ENCODE data around the gene KMT2C.
"Not testable (repeated sequence)": the region's sequence is repeated elsewhere in the genome, so short reads cannot be mapped to it uniquely, and the experiment has no call there.

The KMT2C gene

DNA sequence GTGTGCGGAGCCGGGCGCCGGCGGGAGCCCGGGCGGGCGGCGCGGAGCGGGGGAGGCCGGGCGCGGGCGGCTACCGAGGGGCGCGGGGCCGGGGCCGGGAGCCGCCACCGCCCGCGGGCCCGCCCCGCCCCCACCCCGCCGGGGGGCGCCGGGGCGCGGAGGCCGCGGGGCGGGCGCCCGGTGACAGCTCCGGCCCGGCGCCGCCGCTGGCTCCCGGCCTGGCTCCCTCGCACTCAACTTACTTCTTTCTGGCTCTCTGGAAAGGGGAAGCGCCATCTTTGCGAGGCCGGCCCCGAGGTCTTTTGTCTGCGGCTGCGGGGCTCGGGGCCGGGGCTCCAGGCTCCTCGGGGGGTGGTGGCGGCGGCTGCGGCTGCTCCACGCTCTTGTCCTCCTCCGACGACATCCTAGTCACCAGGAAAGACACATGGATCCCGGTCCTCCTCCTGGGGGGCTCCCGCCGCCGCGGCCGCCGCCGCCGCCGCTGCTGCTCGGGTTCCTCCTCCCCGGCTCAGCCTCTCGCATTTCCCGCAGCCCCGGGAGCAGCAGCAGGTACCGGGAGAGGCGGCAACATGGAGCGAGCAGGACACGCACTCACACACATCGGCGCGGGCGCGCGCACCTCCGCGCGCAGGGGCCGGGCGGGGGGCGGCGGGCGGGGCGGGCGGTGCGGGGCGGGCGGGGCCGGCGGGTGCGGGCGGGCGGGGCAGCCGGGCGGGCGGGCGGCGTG, at the start of gene KMT2C:
TSS of gene KMT2C (minus strand) at position 620 of the 727 bp plus-strand sequence. CDS start at position 403, 217 bp downstream.
- peak within 1 kb of the TSS; percentile 88 for H3K27ac ChIP-seq
- TF ChIP-seq, protein P1, sequence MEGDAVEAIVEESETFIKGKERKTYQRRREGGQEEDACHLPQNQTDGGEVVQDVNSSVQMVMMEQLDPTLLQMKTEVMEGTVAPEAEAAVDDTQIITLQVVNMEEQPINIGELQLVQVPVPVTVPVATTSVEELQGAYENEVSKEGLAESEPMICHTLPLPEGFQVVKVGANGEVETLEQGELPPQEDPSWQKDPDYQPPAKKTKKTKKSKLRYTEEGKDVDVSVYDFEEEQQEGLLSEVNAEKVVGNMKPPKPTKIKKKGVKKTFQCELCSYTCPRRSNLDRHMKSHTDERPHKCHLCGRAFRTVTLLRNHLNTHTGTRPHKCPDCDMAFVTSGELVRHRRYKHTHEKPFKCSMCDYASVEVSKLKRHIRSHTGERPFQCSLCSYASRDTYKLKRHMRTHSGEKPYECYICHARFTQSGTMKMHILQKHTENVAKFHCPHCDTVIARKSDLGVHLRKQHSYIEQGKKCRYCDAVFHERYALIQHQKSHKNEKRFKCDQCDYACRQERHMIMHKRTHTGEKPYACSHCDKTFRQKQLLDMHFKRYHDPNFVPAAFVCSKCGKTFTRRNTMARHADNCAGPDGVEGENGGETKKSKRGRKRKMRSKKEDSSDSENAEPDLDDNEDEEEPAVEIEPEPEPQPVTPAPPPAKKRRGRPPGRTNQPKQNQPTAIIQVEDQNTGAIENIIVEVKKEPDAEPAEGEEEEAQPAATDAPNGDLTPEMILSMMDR (conservative IDR thresholded peaks at IDR 0.05) = no peak
- no peak for TF ChIP-seq ZFX (IDR thresholded peaks at IDR 0.05)

DNA sequence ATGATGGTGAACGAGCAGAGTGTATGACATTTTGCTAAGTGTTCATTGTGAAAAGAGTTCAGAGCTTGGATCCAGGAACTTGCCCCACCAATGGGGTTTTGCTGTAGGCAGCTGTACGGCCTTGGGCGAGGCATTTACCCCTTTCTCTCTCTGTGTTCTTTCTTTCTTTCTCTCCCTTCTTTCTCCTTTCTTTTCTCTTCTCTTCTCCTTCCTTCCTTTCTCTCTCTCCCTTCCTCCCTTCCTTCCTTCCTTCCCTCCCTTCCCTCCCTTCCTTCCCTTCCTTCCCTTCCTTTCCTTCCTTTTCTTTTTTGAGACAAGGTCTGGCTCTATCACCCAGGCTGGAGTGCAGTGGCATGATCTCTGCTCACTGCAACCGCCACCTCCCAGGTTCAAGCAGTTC, 45.3 kb upstream of the KMT2C start:
- TF ChIP-seq ZFX (IDR thresholded peaks at IDR 0.05) = no peak
- TF ChIP-seq, protein P1 (conservative IDR thresholded peaks at IDR 0.05) = no peak

DNA sequence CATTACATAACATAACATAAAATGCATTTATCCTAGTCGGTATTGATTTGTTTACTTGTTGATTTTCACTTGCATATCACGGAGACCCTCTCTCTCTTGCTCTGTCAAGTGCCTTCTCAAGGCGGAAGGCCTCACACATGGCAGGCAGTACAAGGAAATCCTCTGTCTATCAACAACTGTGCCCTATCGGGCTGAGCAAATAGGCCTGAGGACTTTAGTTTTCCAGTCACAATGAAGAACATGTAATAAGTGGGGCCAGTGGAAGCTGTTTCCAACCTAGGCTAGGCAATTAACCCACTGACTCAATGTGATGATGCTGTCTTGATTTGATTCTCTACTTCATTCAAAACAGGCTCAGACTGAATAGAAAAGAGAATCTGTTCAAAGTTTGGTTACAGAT, 44.9 kb upstream of the KMT2C start:
- no peak overlapping the region for H3K27ac ChIP-seq
- TF ChIP-seq ZFX (IDR thresholded peaks at IDR 0.05) = no peak
- TF ChIP-seq, protein P1 (conservative IDR thresholded peaks at IDR 0.05) = no peak

More for the DNA sequence above, 45.3 kb upstream of the KMT2C start:
- no peak overlapping the region for H3K27ac ChIP-seq

DNA sequence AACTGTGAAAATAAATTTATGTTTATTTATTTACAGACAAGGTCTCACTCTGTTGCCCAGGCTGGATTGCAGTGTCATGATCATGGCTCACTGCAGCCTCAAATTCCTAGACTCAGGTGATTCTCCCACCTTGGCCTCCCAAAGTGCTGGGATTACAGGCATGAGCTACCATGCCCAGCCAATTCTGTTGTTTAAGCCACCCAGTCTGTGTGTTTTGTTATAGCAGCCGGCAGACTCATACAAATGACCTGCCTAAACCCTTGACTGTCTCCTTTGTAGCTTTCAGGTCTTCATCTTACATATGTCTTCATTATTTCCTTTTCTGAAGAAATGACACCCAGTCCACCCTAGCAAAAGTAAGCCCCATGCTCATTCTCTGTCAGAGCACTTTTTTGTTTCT, 43.8 kb upstream of the KMT2C start:
- H3K27ac ChIP-seq = no peak overlapping the region
- TF ChIP-seq ZFX (IDR thresholded peaks at IDR 0.05) = no peak
- TF ChIP-seq, protein P1 (conservative IDR thresholded peaks at IDR 0.05) = no peak

DNA sequence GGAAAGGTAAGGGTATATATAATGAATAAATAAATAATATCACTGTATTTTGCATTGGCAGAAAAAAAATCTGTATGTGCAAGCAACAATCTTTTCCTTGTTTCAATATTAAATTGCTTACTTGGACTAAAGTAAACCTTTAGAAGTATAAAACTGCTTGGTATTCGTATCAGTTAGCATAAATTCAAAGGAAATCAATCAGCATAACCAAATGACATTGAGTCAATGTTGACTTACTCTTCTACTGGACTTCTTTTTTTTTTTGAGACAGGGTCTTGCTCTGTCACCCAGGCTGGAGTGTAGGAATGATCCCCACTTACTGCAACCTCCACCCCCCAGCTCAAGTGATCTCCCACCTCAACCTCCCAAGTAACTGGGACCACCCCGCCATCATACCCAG, 42.3 kb upstream of the KMT2C start:
- no peak overlapping the region for H3K27ac ChIP-seq
- TF ChIP-seq ZFX (IDR thresholded peaks at IDR 0.05) = no peak
- TF ChIP-seq, protein P1 (conservative IDR thresholded peaks at IDR 0.05) = no peak

DNA sequence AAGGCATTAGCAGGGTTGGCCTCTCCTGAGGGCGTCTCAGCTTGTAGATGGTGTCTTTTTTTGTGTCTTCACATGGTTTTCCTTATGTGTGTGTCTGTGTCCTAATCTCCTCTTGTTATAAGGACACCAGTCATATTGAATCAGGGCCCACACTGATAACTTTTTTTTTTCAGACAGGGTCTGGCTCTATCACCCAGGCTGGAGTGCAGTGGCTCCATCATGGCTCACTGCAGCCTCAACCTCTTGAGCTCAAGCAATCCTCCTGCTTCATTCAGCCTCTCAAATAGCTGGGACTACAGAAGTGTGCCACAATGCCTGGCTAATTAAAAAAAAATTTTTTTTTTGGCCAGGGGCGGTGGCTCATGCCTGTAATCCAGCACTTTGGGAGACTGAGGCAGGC, 41.3 kb upstream of the KMT2C start:
- TF ChIP-seq, protein P1 (conservative IDR thresholded peaks at IDR 0.05) = no peak
- no peak for TF ChIP-seq ZFX (IDR thresholded peaks at IDR 0.05)
- no peak overlapping the region for H3K27ac ChIP-seq

DNA sequence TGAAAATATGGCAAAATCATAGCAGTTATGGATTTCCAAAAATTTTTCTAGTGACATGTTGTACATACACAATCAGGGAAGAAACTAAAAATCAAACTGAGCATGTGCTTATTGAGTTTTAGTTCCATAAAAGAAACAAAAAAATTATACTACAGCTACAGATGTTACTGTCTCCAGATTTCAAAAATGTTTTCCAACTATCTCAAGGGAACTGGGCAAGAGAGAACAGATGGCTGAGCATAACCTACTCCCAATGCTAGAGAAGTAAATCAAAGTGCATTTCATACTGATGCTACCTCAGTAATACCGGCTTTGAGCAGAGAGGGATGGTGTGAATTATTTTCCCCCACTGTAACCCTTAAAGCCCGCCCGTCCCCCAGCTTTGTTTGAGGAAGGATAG, 40.7 kb upstream of the KMT2C start:
- H3K27ac ChIP-seq = no peak overlapping the region
- TF ChIP-seq, protein P1 (conservative IDR thresholded peaks at IDR 0.05) = no peak
- no peak for TF ChIP-seq ZFX (IDR thresholded peaks at IDR 0.05)

DNA sequence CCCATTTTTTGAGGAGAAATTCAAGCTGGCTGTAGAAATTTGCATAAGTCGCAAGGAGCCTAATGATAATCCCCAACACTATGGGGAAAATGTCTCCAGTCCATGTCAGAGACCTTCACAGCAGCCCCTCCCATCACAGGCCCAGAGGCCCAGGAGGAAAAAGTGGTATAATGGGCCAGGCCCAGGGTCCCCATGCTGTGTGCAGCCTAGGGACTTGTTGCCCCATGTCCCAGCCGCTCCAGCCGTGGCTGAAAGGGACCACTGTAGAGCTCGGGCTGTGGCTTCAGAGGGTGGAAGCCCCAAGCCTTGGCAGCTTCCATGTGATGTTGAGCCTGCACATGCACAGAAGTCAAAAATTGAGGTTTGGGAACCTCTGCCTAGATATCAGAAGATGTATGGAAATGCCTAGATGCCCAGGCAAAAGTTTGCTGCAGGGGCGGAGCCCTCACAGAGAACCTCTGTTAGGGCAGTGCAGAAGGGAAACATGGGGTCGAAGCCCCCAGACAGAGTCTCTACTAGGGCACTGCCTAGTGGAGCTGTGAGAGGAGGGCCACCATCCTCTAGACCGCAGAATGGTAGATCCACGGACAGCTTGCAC, 35.3 kb upstream of the KMT2C start:
- not testable (repeated sequence) for H3K27ac ChIP-seq

DNA sequence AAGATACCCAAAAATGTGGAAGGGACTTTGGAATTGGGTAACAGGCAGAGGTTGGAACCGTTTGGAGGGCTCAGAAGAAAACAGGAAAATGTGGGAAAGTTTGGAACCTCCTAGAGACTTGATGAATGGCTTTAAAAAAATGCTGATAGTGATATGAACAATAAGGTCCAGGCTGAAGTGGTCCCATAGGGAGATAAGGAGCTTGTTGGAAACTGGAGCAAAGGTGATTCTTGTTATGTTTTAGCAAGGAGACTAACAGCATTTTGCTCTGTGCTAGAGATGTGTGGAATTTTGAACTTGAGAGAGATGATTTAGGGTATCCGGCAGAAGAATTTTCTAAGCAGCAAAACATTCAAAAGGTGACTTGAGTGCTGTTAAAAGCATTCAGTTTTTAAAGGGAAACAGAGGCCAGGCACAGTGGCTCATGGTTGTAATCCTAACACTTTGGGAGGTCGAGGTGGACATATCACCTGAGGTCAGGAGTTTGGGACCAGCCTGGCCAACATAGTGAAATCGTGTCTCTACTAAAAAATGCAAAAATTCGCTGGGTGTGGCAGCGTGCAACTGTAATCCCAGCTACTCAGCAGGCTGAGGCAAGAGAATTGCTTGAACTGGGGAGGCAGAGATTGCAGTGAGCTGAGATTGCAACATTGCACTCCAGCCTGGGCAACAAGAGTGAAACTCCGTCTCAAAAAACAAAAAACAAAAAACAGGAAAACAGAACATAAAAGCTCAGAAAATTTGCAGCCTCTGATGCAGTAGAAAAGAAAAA, 34.6 kb upstream of the KMT2C start:
- not testable (repeated sequence) for H3K27ac ChIP-seq

DNA sequence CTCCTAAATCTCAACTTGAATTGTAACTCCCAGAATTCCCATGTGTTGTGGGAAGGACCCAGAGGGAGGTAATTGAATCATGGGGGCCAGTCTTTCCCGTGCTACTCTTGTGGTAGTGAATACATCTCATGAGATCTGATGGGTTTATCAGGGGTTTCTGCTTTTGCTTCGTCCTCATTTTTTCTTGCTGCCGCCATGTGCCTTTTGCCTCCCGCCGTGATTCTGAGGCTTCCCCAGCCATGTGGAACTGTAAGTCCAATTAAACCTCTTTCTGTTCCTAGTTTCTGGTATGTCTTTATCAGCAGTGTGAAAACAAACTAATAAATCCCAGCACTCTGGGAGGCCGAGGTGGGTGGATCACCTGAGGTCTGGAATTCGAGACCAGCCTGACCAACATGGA, 33.8 kb upstream of the KMT2C start:
- H3K27ac ChIP-seq = not testable (repeated sequence)
